Measurements from ENCODE around the gene NVL.

The NVL gene

DNA sequence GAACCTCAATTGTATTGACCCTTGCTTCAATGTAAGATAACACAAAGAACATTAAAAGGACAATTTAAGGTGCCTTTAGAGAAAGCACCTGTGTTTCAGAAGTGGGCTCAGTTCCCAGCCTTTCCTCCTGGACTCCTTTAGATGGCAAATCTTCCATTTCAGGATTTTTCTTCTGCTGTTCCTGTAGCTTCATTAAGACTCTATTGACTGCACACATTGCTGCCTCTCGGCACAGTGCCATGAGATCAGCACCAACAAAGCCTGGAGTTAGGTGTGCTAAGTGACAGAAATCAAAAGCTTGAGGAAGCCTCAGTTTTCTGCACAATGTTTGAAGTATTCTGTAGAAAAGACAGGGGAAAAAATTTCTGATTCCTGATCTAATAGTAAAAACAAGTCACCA is 40.6 kb downstream of the NVL start:
- TF ChIP-seq, protein P1, sequence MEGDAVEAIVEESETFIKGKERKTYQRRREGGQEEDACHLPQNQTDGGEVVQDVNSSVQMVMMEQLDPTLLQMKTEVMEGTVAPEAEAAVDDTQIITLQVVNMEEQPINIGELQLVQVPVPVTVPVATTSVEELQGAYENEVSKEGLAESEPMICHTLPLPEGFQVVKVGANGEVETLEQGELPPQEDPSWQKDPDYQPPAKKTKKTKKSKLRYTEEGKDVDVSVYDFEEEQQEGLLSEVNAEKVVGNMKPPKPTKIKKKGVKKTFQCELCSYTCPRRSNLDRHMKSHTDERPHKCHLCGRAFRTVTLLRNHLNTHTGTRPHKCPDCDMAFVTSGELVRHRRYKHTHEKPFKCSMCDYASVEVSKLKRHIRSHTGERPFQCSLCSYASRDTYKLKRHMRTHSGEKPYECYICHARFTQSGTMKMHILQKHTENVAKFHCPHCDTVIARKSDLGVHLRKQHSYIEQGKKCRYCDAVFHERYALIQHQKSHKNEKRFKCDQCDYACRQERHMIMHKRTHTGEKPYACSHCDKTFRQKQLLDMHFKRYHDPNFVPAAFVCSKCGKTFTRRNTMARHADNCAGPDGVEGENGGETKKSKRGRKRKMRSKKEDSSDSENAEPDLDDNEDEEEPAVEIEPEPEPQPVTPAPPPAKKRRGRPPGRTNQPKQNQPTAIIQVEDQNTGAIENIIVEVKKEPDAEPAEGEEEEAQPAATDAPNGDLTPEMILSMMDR (IDR thresholded peaks at IDR 0.05), result no peak
- no peaks in the 10 kb centered on the region for H3K4me1 ChIP-seq
- intact Hi-C loops (cut with DNase I; ENCODE audit: low total_unique reads), result no loop called here
- no peak overlapping the region for H3K27ac ChIP-seq
- H3K27me3 ChIP-seq, result no peaks in the 10 kb centered on the region
- no peak for DNase-seq
- H3K36me3 ChIP-seq, result peaks cover 54 to 97% (median 80%) of the 10 kb centered on the region in 3 donors
- H3K9me3 ChIP-seq, result no peaks in the 10 kb centered on the region
- H3K4me3 ChIP-seq, result no peak overlapping the region

DNA sequence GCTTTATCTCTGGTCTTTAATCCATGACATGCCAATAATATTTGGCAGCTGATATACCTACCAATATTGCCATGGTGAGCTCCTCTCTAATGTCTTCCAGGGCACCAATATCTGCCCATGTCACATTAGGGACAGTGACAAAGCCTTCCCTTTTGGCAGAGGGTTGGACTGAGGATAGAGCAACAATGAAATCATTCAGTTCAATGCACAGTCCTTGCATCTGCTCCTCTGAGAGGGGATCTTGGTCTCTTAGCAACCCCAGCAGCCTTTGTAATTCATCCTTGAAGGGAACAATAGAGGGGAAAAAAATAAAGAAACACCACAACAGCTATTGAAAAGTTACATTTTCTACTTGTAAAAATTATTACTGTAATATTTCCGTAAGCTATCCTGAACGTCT is 42.3 kb downstream of the NVL start:
- Histone ChIP-seq H3K27me3 (no peaks in the 10 kb centered on the region), H3K27ac (no peak overlapping the region), H3K4me3 (no peak overlapping the region), H3K36me3 (peaks cover 46 to 95% (median 71%) of the 10 kb centered on the region in 3 donors), H3K4me1 (no peaks in the 10 kb centered on the region), H3K9me3 (no peaks in the 10 kb centered on the region)
- intact Hi-C loops (cut with DNase I; ENCODE audit: low total_unique reads), result no loop called here
- TF ChIP-seq, protein P1 (IDR thresholded peaks at IDR 0.05), result no peak
- DNase-seq, result no peak

DNA sequence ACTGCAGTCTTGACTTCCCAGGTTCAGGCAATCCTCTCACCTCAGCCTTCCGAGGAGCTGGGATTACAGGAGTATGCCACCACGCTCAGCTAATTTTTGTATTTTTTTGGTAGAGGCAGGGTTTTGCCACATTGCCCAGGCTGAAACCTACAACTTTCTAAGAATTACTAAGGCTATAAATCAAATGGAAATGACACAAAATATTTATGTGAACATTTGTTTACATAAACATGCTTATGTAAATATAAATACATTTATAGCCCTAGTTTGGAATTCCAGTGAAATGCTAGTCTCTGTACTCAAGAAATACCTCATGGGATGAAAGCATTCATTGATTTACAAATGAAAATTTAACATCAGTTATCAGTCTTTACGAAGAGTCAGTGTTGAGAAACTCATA is 47.8 kb downstream of the NVL start:
- Histone ChIP-seq H3K36me3 (peaks cover 46 to 78% (median 48%) of the 10 kb centered on the region in 3 donors), H3K9me3 (no peaks in the 10 kb centered on the region), H3K4me1 (no peaks in the 10 kb centered on the region), H3K27me3 (no peaks in the 10 kb centered on the region), H3K4me3 (no peak overlapping the region), H3K27ac (no peak overlapping the region)
- TF ChIP-seq, protein P1 (IDR thresholded peaks at IDR 0.05), result no peak
- no peak for DNase-seq
- intact Hi-C loops (cut with DNase I; ENCODE audit: low total_unique reads), result no loop called here

DNA sequence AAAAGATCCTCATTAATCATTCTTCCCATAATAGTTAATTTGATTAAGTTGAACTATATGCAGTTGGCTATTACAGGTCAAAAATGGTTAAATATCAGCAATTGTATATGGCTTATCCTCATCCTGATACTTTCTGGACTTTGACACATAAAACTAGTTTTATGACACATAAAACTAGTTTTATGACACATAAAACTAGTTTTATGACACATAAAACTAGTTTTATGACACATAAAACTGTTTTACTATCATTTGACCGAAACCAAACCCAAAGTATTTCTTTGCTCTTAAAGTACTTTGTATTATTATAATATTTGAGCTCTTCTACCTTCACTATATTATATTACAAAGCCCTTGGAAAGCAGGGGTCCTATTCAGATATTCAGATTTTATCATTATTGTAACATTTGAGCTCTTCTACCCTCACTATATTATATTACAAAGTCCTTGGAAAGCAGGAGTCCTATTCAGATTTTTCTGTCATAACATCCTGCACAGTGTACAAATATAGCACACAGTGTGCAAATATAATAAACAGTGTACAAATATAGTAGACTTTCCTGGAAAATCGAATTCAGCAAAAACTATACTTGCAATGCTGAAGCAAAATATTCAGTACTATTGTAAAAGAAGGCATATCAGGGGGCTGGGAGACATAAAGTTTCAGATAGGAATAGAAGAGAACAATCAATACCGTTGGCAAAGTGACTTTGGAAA is 53.0 kb downstream of the NVL start:
- Histone ChIP-seq H3K27ac (no peak overlapping the region), H3K4me3 (no peak overlapping the region), H3K4me1 (no peaks in the 10 kb centered on the region), H3K36me3 (peaks cover 36 to 64% (median 41%) of the 10 kb centered on the region in 3 donors), H3K9me3 (no peaks in the 10 kb centered on the region), H3K27me3 (no peaks in the 10 kb centered on the region)
- DNase-seq, result no peak
- TF ChIP-seq, protein P1 (IDR thresholded peaks at IDR 0.05), result no peak
- intact Hi-C loops (cut with DNase I; ENCODE audit: low total_unique reads), result no loop called here

DNA sequence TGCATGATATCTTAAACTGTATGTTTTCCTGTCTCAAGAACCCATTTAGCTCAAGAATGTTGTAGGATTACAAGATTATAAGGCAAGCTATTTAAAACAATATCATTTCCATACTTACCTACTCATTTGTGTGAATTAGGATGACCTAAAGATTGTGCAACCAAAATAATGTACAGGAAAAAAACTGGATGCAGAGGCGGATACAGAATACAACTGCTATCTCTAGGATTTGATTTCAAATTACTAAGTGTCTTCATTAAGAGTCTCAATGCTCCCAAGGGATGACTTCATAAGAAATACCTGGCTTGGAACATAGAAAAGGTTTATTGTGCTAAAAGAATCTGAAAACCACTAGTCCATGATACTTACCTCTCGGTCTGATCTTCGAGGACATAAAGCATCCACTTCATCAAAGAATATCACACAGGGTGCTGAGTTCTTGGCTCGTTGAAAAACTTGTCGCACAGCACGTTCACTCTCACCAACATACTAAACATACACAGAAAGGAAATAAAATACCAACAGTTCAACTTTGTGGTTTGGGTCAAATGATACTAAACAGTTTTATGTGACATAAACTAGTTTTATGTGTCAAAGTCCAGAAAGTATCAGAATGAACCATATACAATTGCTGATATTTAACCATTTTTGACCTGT is 54.9 kb downstream of the NVL start:
- no peaks in the 10 kb centered on the region for H3K27me3 ChIP-seq
- TF ChIP-seq, protein P1 (IDR thresholded peaks at IDR 0.05), result no peak
- intact Hi-C loops (cut with DNase I; ENCODE audit: low total_unique reads), result no loop called here
- no peak for DNase-seq
- no peaks in the 10 kb centered on the region for H3K9me3 ChIP-seq
- peaks cover 24 to 55% (median 32%) of the 10 kb centered on the region in 3 donors for H3K36me3 ChIP-seq
- H3K27ac ChIP-seq, result no peak overlapping the region
- no peaks in the 10 kb centered on the region for H3K4me1 ChIP-seq
- no peak overlapping the region for H3K4me3 ChIP-seq

All from tibial artery (tissue), 4 donors.